ENCODE results near the gene TLNRD1. TPM values are rescaled to one million over a fixed set of nuclear protein-coding genes. Genes with fewer than 3 reads are reported as not detected.
A peak's percentile ranks its signal among the peaks of the same experiment; 100 is the strongest.

Gene TLNRD1
- total RNA-seq, 4 donors from 2014 or later = 15.4 to 25.6 (median 19.5) TPM

- Histone ChIP-seq H3K9me3 (no peaks in the 10 kb centered on the region), H3K27me3 (no peaks in the 10 kb centered on the region), H3K36me3 (no peaks in the 10 kb centered on the region), H3K4me1 (peaks cover 0 to 4% (median 0%) of the 10 kb centered on the region in 4 donors), H3K27ac (no peak overlapping the region), H3K4me3 (no peak overlapping the region)
- TF ChIP-seq POLR2A (IDR thresholded peaks at IDR 0.05) = no peak
- TF ChIP-seq CTCF (IDR thresholded peaks at IDR 0.05) = no peak
- no peak for DNase-seq
These were observed 25.1 kb downstream of the TLNRD1 start for GRCh38 chr15:81025721-81026370.

- peaks cover 0 to 4% (median 0%) of the 10 kb centered on the region in 4 donors for H3K4me1 ChIP-seq
- no peaks in the 10 kb centered on the region for H3K9me3 ChIP-seq
- no peak overlapping the region for H3K4me3 ChIP-seq
- no peak overlapping the region for H3K27ac ChIP-seq
- H3K36me3 ChIP-seq = no peaks in the 10 kb centered on the region
- no peak for TF ChIP-seq CTCF (IDR thresholded peaks at IDR 0.05)
- no peak for TF ChIP-seq POLR2A (IDR thresholded peaks at IDR 0.05)
- no peaks in the 10 kb centered on the region for H3K27me3 ChIP-seq
- DNase-seq = no peak
These were observed 26.3 kb downstream of the TLNRD1 start for GRCh38 chr15:81026836-81027599.

GRCh38 chr15:81029414-81030300, 28.9 kb downstream of the TLNRD1 start:
- no peak for DNase-seq
- H3K36me3 ChIP-seq = no peaks in the 10 kb centered on the region
- H3K4me1 ChIP-seq = peaks cover 0 to 12% (median 0%) of the 10 kb centered on the region in 4 donors
- peak overlapping the region in 1 of 4 donors; percentile 29 for H3K27ac ChIP-seq
- no peak overlapping the region for H3K4me3 ChIP-seq
- no peak for TF ChIP-seq POLR2A (IDR thresholded peaks at IDR 0.05)
- TF ChIP-seq CTCF (IDR thresholded peaks at IDR 0.05) = no peak
- no peaks in the 10 kb centered on the region for H3K27me3 ChIP-seq
- H3K9me3 ChIP-seq = no peaks in the 10 kb centered on the region

GRCh38 chr15:81030301-81030750, 29.6 kb downstream of the TLNRD1 start:
- no peaks in the 10 kb centered on the region for H3K36me3 ChIP-seq
- no peaks in the 10 kb centered on the region for H3K27me3 ChIP-seq
- no peak for DNase-seq
- TF ChIP-seq POLR2A (IDR thresholded peaks at IDR 0.05) = no peak
- no peak for TF ChIP-seq CTCF (IDR thresholded peaks at IDR 0.05)
- H3K27ac ChIP-seq = no peak overlapping the region
- peaks cover 0 to 12% (median 0%) of the 10 kb centered on the region in 4 donors for H3K4me1 ChIP-seq
- H3K9me3 ChIP-seq = no peaks in the 10 kb centered on the region
- no peak overlapping the region for H3K4me3 ChIP-seq

- no peak for DNase-seq
- Histone ChIP-seq H3K9me3 (no peaks in the 10 kb centered on the region), H3K36me3 (no peaks in the 10 kb centered on the region), H3K4me1 (peaks cover 0 to 12% (median 0%) of the 10 kb centered on the region in 4 donors), H3K27me3 (no peaks in the 10 kb centered on the region), H3K27ac (no peak overlapping the region), H3K4me3 (no peak overlapping the region)
- TF ChIP-seq POLR2A (IDR thresholded peaks at IDR 0.05) (no peak), CTCF (IDR thresholded peaks at IDR 0.05) (no peak)
These were observed 30.5 kb downstream of the TLNRD1 start for GRCh38 chr15:81031203-81031602.
